Left lobe of liver (tissue), 2 donors: ENCODE data around the gene INSC. TPM values are rescaled to one million over a fixed set of nuclear protein-coding genes. Genes with fewer than 3 reads are reported as not detected.

Experiments used
- ATAC-seq: fragments of 200-7000 bp; cut with Tn5 transposase; one replicate; pipeline ENCODE4 v1.9.1; 2020; ENCODE audit warnings: mild to moderate bottlenecking, moderate library complexity
- DNase-seq: peaks from one replicate; pipeline ENCODE4 v3.0.0-alpha.2; 2020; ENCODE audit warnings: low spot score
- total RNA-seq: library from RNA; stranded (reverse); gene quantifications from one replicate; pipeline ENCODE4 v1.2.1, GENCODE V29; 2021
- donor health status: DM: no; HTN: no; CAD: no; lungs with moderate emphysema.
- donor health status: DM: no; HTN: yes; CAD: no.

Gene INSC
- total RNA-seq, 1 donor from 2014 or later: 0.20 TPM

- peak; percentile 73 for ATAC-seq
- no peak for DNase-seq
Measured at GRCh38 chr11:15108592-15109130, 6.1 kb upstream of the INSC start.

DNA sequence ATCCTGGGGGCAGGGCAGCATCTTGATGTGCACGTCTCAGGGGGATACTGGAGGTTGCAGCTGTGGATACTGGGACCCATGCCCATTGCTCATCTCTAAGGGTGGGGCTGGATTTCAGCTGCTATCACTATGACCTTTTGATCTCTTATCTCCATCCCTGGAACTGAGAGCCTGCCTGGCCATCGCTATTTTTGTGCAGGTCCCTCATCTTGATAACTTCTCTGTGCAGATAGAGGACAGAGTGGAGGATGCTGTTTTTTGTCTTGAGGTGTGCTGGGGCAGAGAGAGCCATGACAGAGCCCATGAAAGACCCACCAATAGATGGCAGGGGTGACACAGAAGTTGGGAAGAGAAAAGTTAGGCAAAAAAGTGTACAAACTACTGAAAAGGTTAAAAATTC lies 5.1 kb upstream of the INSC start:
- ATAC-seq (no peak), DNase-seq (no peak)

DNA sequence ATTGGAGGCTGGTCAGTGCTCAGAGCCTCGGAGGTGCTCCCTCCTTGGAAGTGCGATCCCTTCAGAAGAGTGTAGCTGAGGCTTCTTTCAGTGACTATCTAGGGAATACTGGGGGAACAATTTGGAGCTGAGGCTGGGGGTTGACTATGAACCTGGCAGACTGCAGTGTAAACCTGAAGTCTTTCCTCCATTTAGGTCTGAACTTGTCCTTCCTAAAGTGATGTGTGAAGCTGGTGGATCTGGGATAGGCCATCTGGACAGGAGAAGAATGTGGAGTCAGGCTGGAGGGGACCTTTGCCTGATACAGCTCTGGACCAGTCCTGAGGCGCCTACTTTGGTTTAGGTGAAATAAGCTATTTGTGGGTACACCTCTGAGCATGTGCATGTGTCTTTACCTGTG lies 3.5 kb upstream of the INSC start:
- DNase-seq (no peak), ATAC-seq (no peak)

- DNase-seq (no peak), ATAC-seq (no peak)
Measured at GRCh38 chr11:15112131-15112541, 2.6 kb upstream of the INSC start.

DNA sequence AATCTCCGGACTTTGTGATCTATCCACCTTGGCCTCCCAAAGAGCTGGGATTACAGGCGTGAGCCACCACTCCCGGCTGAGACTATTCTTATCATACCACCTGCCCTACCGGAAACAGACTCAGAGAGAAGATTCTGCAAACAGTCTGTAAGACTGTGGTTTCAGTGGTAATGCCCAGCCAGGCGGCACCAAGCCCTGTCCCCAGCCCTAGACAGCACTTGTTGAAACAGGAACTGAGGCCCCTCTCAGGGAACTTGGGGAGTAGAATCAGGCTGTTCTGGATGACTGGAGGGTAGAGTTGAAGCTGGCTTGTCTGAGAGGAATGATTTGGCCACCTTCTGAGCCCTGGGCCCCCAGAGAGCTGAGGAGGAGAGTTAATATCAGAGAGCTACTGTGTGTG lies 1.3 kb upstream of the INSC start:
- ATAC-seq (no peak), DNase-seq (no peak)

- no peak for DNase-seq
- ATAC-seq: no peak
Measured at GRCh38 chr11:15115686-15116085, 963 bp downstream of the INSC start.

DNA sequence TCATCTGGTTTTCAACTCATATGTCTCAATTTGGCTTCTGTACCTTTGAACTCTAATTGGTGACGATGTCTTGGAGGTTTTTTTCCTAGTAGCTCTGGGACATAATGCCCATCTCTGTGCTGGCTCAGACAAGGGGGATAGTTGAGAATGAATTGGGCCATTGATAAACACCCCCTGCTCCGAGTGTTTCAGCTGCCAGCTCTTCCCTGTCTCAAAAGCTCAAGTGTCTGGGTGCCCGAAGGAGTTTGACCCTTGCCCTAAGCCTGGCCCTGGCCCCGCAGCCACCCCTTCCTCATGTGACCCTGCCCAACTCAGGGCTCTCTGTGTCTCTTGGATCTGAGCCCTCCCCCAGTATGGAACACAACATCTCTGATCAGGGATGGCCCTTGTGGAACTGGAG lies 3.0 kb downstream of the INSC start:
- ATAC-seq (no peak), DNase-seq (no peak)

GRCh38 chr11:15118431-15118830 lies 3.7 kb downstream of the INSC start:
- ATAC-seq: no peak
- no peak for DNase-seq

- DNase-seq (no peak), ATAC-seq (no peak)
Measured at GRCh38 chr11:15119352-15119751, 4.6 kb downstream of the INSC start.

DNA sequence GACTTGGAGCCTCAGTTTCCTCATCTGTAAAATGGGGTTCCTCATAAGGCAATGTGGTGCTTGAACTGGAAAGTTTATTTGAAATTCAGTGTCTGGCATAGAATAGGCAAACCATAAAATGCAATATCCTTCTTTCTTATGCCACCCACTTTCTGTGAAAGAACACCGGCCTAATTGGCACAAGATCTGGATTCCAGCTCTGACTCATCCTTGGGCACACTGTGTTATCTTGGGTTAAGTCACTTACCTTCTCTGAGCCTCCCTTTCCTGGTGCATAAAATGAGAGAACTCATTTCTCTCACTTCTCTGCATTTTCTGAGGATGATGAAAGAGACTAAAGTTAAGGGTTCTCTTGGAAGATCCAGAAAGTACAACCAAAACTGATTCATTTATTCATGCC lies 5.1 kb downstream of the INSC start:
- DNase-seq: no peak

DNA sequence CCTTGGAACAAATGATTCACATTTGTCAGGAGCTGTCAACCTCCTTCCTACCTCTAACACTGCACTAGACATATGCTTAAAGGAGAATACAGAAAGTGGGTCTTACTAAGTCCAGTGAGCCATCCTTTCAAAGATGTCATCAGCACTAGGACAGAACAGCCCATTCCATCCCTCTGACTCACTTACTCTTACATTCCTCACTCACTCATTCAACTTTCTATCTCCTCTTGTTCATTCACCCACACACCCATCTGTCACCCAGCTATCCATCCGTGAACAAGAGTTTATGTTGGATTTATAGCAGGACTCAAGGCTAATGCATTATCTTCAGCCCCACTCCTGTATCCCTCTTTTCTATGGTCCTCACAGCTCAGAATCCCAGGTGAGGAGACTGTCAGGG lies 9.1 kb downstream of the INSC start:
- ATAC-seq: no peak
- no peak for DNase-seq

More for the DNA sequence above, 5.1 kb downstream of the INSC start:
- ATAC-seq: no peak

GRCh38 chr11:15124528-15124927 lies 9.8 kb downstream of the INSC start:
- ATAC-seq (no peak), DNase-seq (no peak)

- ATAC-seq: no peak
- no peak for DNase-seq
Measured at GRCh38 chr11:15127341-15127740, 12.6 kb downstream of the INSC start.

- DNase-seq (no peak), ATAC-seq (no peak)
Measured at GRCh38 chr11:15128621-15129020, 13.9 kb downstream of the INSC start.

DNA sequence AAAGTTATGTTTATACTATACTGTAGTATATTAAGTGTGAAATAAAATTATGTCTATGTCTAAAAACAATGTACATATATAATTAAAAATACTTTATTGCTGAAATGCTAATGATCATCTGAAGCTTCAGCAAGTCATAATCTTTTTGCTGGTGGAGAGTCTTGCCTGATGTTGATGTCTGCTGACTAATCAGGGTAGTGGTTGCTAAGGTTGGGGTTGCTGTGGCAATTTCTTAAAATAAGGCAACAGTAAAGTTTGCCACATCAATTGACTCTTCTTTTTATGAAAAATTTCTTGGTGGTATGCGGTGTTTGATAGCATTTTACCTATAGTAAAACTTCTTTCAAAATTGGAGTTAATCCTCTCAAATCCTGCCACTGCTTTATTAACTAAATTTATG lies 21.4 kb downstream of the INSC start:
- no peak for DNase-seq
- ATAC-seq: no peak

- DNase-seq (no peak), ATAC-seq (no peak)
Measured at GRCh38 chr11:15139096-15139770, 24.5 kb downstream of the INSC start.

GRCh38 chr11:15139958-15140659 lies 25.4 kb downstream of the INSC start:
- ATAC-seq (no peak), DNase-seq (no peak)

GRCh38 chr11:15141381-15141780 lies 26.7 kb downstream of the INSC start:
- DNase-seq (no peak), ATAC-seq (no peak)

- ATAC-seq: no peak
Measured at GRCh38 chr11:15142838-15143237, 28.1 kb downstream of the INSC start.

GRCh38 chr11:15143855-15144254 lies 29.1 kb downstream of the INSC start:
- no peak for DNase-seq
- no peak for ATAC-seq

More at GRCh38 chr11:15142838-15143237, 28.1 kb downstream of the INSC start:
- DNase-seq: no peak

DNA sequence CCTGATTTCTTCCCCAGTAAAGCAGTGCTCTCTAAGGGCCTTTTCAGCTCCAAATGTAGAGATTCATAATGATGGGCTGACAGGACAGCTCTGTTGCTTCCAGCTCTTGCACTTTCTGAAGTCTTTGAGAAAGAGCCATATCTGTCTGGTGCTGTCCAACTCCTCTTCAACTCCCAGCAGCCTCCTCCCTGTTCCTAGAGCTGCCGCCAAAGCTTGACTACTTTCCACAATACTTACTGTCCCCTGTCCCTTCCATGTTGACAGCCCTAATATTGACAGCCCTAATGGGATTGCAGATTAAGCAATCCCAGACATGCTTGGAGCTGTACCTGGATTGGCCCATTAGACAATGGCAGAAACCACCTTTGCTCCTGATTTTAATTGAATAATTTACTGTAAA lies 29.6 kb downstream of the INSC start:
- ATAC-seq (peak; percentile 45), DNase-seq (no peak)

DNA sequence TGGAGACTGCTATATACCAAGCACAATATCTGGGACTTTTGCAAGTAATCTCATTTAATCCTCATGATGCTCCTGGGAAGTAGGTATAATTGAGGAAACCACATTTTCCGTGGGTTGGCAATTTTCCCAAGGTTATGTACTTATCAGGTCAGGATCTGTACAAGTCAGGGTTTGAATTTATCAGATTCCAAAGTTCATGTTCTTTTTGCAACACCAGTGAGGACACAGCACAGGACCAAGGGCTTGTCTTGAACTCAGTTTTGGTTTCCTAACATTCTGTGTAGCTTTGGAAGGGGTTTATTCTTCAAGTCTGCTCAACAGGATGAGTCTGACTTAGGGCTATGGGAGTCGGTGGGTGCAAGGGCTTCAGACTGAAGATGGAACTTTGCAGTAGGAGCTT lies 30.4 kb downstream of the INSC start:
- DNase-seq: no peak
- peak; percentile 68 for ATAC-seq
